T-helper 1 cell (primary cell): ENCODE results near the gene PRKN.
"Not testable (repeated sequence)": the region's sequence is repeated elsewhere in the genome, so short reads cannot be mapped to it uniquely, and the experiment has no call there.

Experiments used
- DNase-seq, 5 donors: peaks; one replicate each; pipeline ENCODE4 v3.0.0-alpha.2; 2012 to 2020

PRKN gene

GRCh38 chr6:161315246-161315917 is 1412.2 kb downstream of the PRKN start:
- DNase-seq, result not testable (repeated sequence)

- DNase-seq, result not testable (repeated sequence)
These were observed 1412.9 kb downstream of the PRKN start for GRCh38 chr6:161314541-161315245.

GRCh38 chr6:161313940-161314509 is 1413.5 kb downstream of the PRKN start:
- no peak for DNase-seq

GRCh38 chr6:161313475-161313874 is 1414.1 kb downstream of the PRKN start:
- not testable (repeated sequence) for DNase-seq

DNA sequence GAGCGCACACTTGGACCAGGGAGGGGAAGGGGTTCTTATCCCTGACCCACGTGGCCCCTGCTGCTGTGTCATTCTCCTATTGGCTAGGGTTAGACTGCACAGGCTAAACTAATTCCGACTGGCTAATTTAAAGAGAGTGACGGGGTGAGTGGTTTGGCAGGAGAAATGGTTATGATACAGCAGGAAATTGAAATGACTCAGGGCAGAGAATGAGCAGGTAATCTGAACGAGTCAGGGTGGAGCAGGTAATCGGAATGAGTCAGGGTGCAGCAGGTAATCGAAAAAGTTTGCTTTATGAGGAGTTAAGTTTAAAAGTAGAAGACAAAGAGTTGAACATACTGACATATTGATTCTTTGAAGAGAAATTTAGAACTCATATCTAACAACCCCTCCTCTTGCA is 1417.8 kb downstream of the PRKN start:
- DNase-seq, result peak in 1 of 5 donors; percentile 10

- DNase-seq, result no peak
These were observed 1419.4 kb downstream of the PRKN start for GRCh38 chr6:161308075-161308655.

DNA sequence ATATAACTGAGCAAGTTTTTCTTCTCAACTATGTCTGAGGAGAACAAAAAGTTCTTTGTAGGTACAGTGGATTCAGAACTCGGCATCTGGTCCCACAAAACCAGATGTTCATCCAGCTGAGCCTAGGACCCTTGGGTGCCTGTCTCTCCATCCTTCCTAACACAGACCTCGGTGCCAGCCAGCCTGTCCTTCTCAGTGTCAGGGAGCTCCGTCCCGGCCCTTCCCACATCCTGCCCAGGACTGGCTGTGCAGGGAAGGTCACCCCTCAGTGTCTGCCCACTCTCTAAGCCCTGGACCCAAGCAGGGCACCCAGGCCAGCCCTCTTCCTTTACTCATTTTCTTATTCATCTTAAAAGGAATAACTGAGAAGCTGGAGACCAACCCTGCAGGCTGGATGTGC is 1421.7 kb downstream of the PRKN start:
- no peak for DNase-seq

DNA sequence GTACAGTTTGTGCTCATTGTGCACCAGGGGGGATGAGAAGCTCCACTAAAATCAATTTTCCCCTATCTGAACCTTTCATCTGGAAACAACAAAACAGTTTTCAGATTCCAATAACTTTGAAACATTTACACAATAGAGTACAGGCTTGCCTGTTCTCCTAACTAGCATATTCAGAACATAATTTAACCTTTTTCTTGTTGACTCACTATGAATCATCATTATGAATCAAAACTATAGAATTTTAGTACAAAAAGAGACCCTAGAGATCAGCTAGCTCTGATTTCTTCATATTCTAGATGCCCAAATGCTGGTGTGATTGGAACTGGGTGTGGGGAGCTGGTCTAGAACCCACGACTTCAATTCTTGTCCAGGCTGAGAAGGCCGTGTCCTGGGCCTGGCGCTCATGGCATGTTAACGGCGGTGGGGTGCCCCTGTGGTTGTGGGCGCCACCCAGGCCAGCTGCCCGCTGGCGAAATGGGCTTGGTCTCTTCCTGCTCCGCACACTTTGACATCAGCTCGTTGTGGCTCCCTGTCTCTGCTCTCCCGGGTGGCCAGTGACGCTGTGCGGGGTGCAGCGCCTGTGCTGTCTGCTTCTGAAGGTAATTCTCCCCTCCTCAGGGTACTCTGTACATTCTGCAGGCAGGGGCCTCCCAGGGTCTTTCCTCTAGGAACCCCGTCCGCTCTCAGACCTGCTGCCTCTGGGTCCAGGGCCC is 1423.8 kb downstream of the PRKN start:
- no peak for DNase-seq

- DNase-seq, result no peak
These were observed 1424.6 kb downstream of the PRKN start for GRCh38 chr6:161302949-161303348.

DNA sequence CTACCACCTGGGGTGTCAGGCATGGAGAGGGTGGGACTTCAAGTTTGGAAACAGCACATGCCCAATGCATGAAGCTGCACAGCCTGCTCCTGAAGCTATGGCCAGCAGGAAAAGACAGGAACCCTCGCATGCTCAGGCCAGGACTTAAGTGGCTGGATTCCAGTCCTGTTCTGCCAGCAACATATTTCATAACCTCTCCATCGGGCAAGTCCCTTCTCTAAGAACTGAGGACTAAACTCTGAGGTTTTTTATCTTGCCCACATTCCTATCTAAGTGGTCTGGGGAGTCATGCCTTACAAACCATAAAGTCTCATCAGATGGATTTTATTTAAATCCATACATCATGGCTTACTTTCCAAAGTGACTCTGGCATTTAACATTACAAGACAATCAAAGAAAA is 1426.2 kb downstream of the PRKN start:
- no peak for DNase-seq

DNA sequence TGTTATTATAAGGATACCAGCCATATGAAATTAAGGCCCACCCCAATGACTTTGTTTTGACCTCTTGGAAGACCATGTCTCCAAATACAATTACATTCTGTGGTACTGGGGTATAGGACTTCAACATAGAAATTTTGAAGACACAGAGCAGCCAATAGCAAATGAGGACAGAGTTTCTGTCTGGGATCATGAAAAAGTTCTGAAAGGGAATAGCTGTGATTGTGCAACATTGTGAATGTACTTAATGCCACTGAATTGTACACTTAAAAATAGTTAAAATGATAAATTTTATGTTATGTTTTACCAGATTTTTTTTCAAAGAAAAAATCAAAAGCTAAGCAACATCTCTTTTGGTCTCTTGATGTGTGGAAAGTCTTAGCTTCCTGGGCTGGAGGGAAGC is 1426.7 kb downstream of the PRKN start:
- no peak for DNase-seq

GRCh38 chr6:161299726-161300125 is 1427.8 kb downstream of the PRKN start:
- DNase-seq, result no peak
